KG1 (cell line): ENCODE measurements around the gene C17orf113.
"Not testable (repeated sequence)": the region's sequence is repeated elsewhere in the genome, so short reads cannot be mapped to it uniquely, and the experiment has no call there.

Experiments used
- DNase-seq: peaks from one replicate; lab custom pipeline; 2025; lab: John Stamatoyannopoulos, UW

Gene C17orf113

GRCh38 chr17:42016411-42016831 lies 34.0 kb downstream of the C17orf113 start:
- no peak for DNase-seq

GRCh38 chr17:42013740-42014139 lies 36.7 kb downstream of the C17orf113 start:
- DNase-seq: not testable (repeated sequence)

GRCh38 chr17:42012363-42012762 lies 38.0 kb downstream of the C17orf113 start:
- DNase-seq: not testable (repeated sequence)

GRCh38 chr17:42010898-42011516 lies 39.4 kb downstream of the C17orf113 start:
- no peak for DNase-seq

GRCh38 chr17:42010266-42010680 lies 40.1 kb downstream of the C17orf113 start:
- DNase-seq: not testable (repeated sequence)

- no peak for DNase-seq
Observed at GRCh38 chr17:42009170-42009569, 41.2 kb downstream of the C17orf113 start.

GRCh38 chr17:42005166-42005565 lies 45.2 kb downstream of the C17orf113 start:
- no peak for DNase-seq

GRCh38 chr17:42002792-42003301 lies 47.6 kb downstream of the C17orf113 start:
- no peak for DNase-seq

GRCh38 chr17:42002175-42002791 lies 48.1 kb downstream of the C17orf113 start:
- DNase-seq: no peak

GRCh38 chr17:42001729-42002128 lies 48.7 kb downstream of the C17orf113 start:
- DNase-seq: no peak

GRCh38 chr17:42000413-42001133 lies 49.8 kb downstream of the C17orf113 start:
- no peak for DNase-seq

- DNase-seq: no peak
Observed at GRCh38 chr17:41998497-41998896, 51.9 kb downstream of the C17orf113 start.

GRCh38 chr17:41996855-41997164 lies 53.6 kb downstream of the C17orf113 start:
- no peak for DNase-seq

GRCh38 chr17:41992576-41992975 lies 57.8 kb downstream of the C17orf113 start:
- DNase-seq: no peak

- DNase-seq: no peak
Observed at GRCh38 chr17:41989702-41990419, 60.5 kb downstream of the C17orf113 start.

- DNase-seq: no peak
Observed at GRCh38 chr17:41988418-41988817, 62.0 kb downstream of the C17orf113 start.
